H1 (cell line): ENCODE measurements around the gene P2RX2. TPM values are rescaled to one million over a fixed set of nuclear protein-coding genes. Genes with fewer than 3 reads are reported as not detected.

ENCODE experiments used
- CTCF ChIA-PET: fragments of 300-600 bp; sonication (Branson Sonifier 250); formaldehyde crosslinking; loops from one replicate; lab custom pipeline; 2021; ENCODE audit not compliant: partially characterized antibody; lab: Charles Lee
- POLR2A ChIA-PET: fragments of 300-600 bp; sonication (Branson Sonifier 250); formaldehyde crosslinking; loops from one replicate; lab custom pipeline; 2021; ENCODE audit warnings: inconsistent platforms; ENCODE audit not compliant: partially characterized antibody; lab: Charles Lee
- DNase-seq, 2 experiments: peaks; one replicate each; pipeline versions ENCODE4 v3.0.0 to v3.0.0-alpha.2; 2010 to 2022; ENCODE audit warnings: low spot score in 2 of 2, low read depth in 1 of 2, mixed read lengths in 1 of 2
- FAIRE-seq: peaks from 2 replicates; lab custom pipeline; 2011; peaks lifted over from hg19 to GRCh38; lab: Jason Lieb, UNC
- H2AFZ ChIP-seq: 2 replicates; pipeline ENCODE4 v1.8.1; 2012; ENCODE audit warnings: low read length, inconsistent platforms
- H2AK5ac ChIP-seq: 2 replicates; pipeline ENCODE4 v1.6.1; 2013; ENCODE audit warnings: low read depth, low read length
- H2BK120ac ChIP-seq: replicated peaks from 2 replicates; pipeline ENCODE3; 2013; ENCODE audit warnings: low read depth, low read length, inconsistent platforms
- H2BK12ac ChIP-seq: 2 replicates; pipeline ENCODE4 v1.6.1; 2013; ENCODE audit warnings: low read depth, low read length
- H2BK15ac ChIP-seq: 2 replicates; pipeline ENCODE4 v1.6.1; 2013; ENCODE audit warnings: low read length
- H2BK20ac ChIP-seq: 2 replicates; pipeline ENCODE4 v1.6.1; 2013; ENCODE audit warnings: low read length
- H2BK5ac ChIP-seq: 2 replicates; pipeline ENCODE4 v1.6.1; 2013; ENCODE audit warnings: low read depth, low read length
- H3K14ac ChIP-seq: 2 replicates; pipeline ENCODE4 v1.6.1; 2013; ENCODE audit warnings: inconsistent platforms; ENCODE audit not compliant: insufficient read length
- H3K18ac ChIP-seq: 2 replicates; pipeline ENCODE4 v1.6.1; 2013; ENCODE audit warnings: low read length; ENCODE audit errors: extremely low read depth
- H3K23ac ChIP-seq: 2 replicates; pipeline ENCODE4 v1.6.1; 2013; ENCODE audit warnings: inconsistent platforms; ENCODE audit not compliant: insufficient read length
- H3K23me2 ChIP-seq: 2 replicates; pipeline ENCODE4 v1.6.1; 2013; ENCODE audit warnings: low read depth, low read length
- H3K27ac ChIP-seq: 2 replicates; pipeline ENCODE4 v1.6.1; 2011; ENCODE audit warnings: low read depth, low read length, inconsistent platforms
- H3K27me3 ChIP-seq, 4 experiments: replicated peaks in 1 of 4; 1 replicate in 1 of 4; 2 replicates in 3 of 4; pipeline versions ENCODE4 v1.6.1 to v1.8.1; 2011 to 2013; ENCODE audit warnings: low read length in 3 of 4, mild to moderate bottlenecking in 3 of 4, inconsistent platforms in 2 of 4, mixed read lengths in 2 of 4, moderate library complexity in 1 of 4; ENCODE audit not compliant: control insufficient read depth in 3 of 4, insufficient read depth in 3 of 4; ENCODE audit errors: extremely low read depth in 1 of 4
- H3K36me3 ChIP-seq, 4 experiments: 2 replicates each; pipeline versions ENCODE4 v1.6.1 to v1.8.1; 2011 to 2013; ENCODE audit warnings: mild to moderate bottlenecking in 4 of 4, low read length in 3 of 4, moderate library complexity in 2 of 4, control low read depth in 1 of 4, inconsistent platforms in 1 of 4; ENCODE audit not compliant: insufficient read depth in 4 of 4, control insufficient read depth in 2 of 4
- H3K4ac ChIP-seq: replicated peaks from 2 replicates; pipeline ENCODE3; 2013; ENCODE audit warnings: low read length, low read depth, mixed read lengths, inconsistent platforms; ENCODE audit not compliant: insufficient read length
- H3K4me1 ChIP-seq, 4 experiments: replicated peaks in 1 of 4; 1 replicate in 1 of 4; 2 replicates in 3 of 4; pipeline versions ENCODE4 v1.6.1 to v1.8.1; 2011 to 2013; ENCODE audit warnings: low read length in 3 of 4, inconsistent platforms in 2 of 4, mixed read lengths in 1 of 4; ENCODE audit not compliant: insufficient read depth in 4 of 4, control insufficient read depth in 3 of 4
- H3K4me2 ChIP-seq, 2 experiments: 2 replicates each; pipeline versions ENCODE4 v1.6.1 to v1.8.1; 2011 to 2013; ENCODE audit warnings: low read depth in 2 of 2, low read length in 2 of 2, control low read depth in 1 of 2, inconsistent platforms in 1 of 2, mild to moderate bottlenecking in 1 of 2; ENCODE audit not compliant: insufficient read depth in 1 of 2
- H3K4me3 ChIP-seq, 4 experiments: fragments of 200-600, 300-600 bp in 1 of 4; sonication (generic), shearing (Covaris generic), sonication (Bioruptor Twin) in 1 of 4; 2 replicates each; pipeline versions ENCODE4 v1.5.1 to v1.8.1; 2011 to 2016; ENCODE audit warnings: low read length in 4 of 4, low read depth in 3 of 4, control low read depth in 2 of 4, inconsistent platforms in 2 of 4, mild to moderate bottlenecking in 2 of 4, mixed read lengths in 1 of 4, moderate library complexity in 1 of 4; ENCODE audit not compliant: insufficient read depth in 2 of 4; ENCODE audit errors: extremely low read depth in 1 of 4
- H3K56ac ChIP-seq: replicated peaks from 2 replicates; pipeline ENCODE3; 2013; ENCODE audit warnings: low read depth, mild to moderate bottlenecking, mixed read lengths, low read length, inconsistent platforms; ENCODE audit not compliant: insufficient read length
- H3K79me1 ChIP-seq: 2 replicates; pipeline ENCODE4 v1.6.1; 2013; ENCODE audit warnings: low read depth, low read length, control low read depth
- H3K79me2 ChIP-seq, 2 experiments: 2 replicates each; pipeline versions ENCODE4 v1.6.1 to v1.8.1; 2012 to 2013; ENCODE audit warnings: low read length in 2 of 2, mild to moderate bottlenecking in 2 of 2, inconsistent platforms in 1 of 2; ENCODE audit not compliant: insufficient read depth in 2 of 2, control insufficient read depth in 1 of 2
- H3K9ac ChIP-seq, 4 experiments: replicated peaks in 1 of 4; 1 replicate in 1 of 4; 2 replicates in 3 of 4; pipeline versions ENCODE4 v1.6.1 to v1.8.1; 2011 to 2013; ENCODE audit warnings: low read depth in 3 of 4, low read length in 3 of 4, control low read depth in 2 of 4, mild to moderate bottlenecking in 2 of 4, moderate library complexity in 2 of 4, inconsistent platforms in 1 of 4; ENCODE audit errors: extremely low read depth in 1 of 4
- H3K9me3 ChIP-seq, 2 experiments: 2 replicates each; pipeline versions ENCODE4 v1.6.1 to v1.8.1; 2012 to 2013; ENCODE audit warnings: mild to moderate bottlenecking in 2 of 2, moderate library complexity in 2 of 2, control low read depth in 1 of 2, inconsistent platforms in 1 of 2, low read depth in 1 of 2, low read length in 1 of 2, mixed read lengths in 1 of 2; ENCODE audit not compliant: insufficient read depth in 2 of 2
- H4K20me1 ChIP-seq, 2 experiments: replicated peaks in 1 of 2; 2 replicates each; pipeline versions ENCODE3 to v1.8.1; 2011 to 2013; ENCODE audit warnings: inconsistent platforms in 2 of 2, low read length in 2 of 2, mild to moderate bottlenecking in 1 of 2; ENCODE audit not compliant: insufficient read depth in 2 of 2, control insufficient read depth in 1 of 2
- H4K5ac ChIP-seq: 2 replicates; pipeline ENCODE4 v1.6.1; 2013; ENCODE audit warnings: low read length, low read depth, mixed read lengths, inconsistent platforms; ENCODE audit not compliant: insufficient read length
- H4K8ac ChIP-seq: 2 replicates; pipeline ENCODE4 v1.8.0; 2013; ENCODE audit warnings: mild to moderate bottlenecking, moderate library complexity, low read length, inconsistent platforms; ENCODE audit not compliant: insufficient read depth; ENCODE audit errors: extremely low read depth
- H4K91ac ChIP-seq: replicated peaks from 2 replicates; pipeline ENCODE3; 2013; ENCODE audit warnings: low read length, mixed read lengths, inconsistent platforms; ENCODE audit not compliant: insufficient read length
- HDAC2 ChIP-seq, 2 experiments: fragments of 300-600 bp in 1 of 2; sonication (generic) in 1 of 2; IDR thresholded peaks; 2 replicates each; pipeline ENCODE4 v1.6.1; 2011 to 2012; ENCODE audit warnings: low read depth in 2 of 2, low read length in 2 of 2, mild to moderate bottlenecking in 2 of 2, moderate library complexity in 2 of 2, borderline replicate concordance in 1 of 2, inconsistent platforms in 1 of 2
- MAFK ChIP-seq: IDR thresholded peaks from 2 replicates; pipeline ENCODE4 v1.6.1; 2012; ENCODE audit warnings: low read depth, mild to moderate bottlenecking, improper control_type of control experiment, low read length
- POLR2AphosphoS5 ChIP-seq: IDR thresholded peaks from 2 replicates; pipeline ENCODE4 v1.6.1; 2011; ENCODE audit warnings: low read depth, low read length
- POU5F1 ChIP-seq: IDR thresholded peaks from 2 replicates; pipeline ENCODE4 v1.6.1; 2011; ENCODE audit warnings: low read depth, mild to moderate bottlenecking, low read length, moderate library complexity
- RBBP5 ChIP-seq: IDR thresholded peaks from 2 replicates; pipeline ENCODE4 v1.7.1; 2012; ENCODE audit warnings: low read depth, mild to moderate bottlenecking, inconsistent platforms, low read length, moderate library complexity, borderline replicate concordance
- SP1 ChIP-seq: IDR thresholded peaks from 2 replicates; pipeline ENCODE4 v1.6.1; 2011; ENCODE audit warnings: low read depth, low read length
- ZNF274 ChIP-seq: IDR thresholded peaks from 2 replicates; pipeline ENCODE4 v1.7.0; 2012; ENCODE audit warnings: low read length, borderline replicate concordance; ENCODE audit errors: extremely low read depth
- WGBS, 2 experiments: shearing (Covaris generic) in 1 of 2; methylation state at CpG; one replicate each; pipeline versions ENCODE4 v1.1.6 to v1.1.7; 2013 to 2015; ENCODE audit warnings: low lambda C conversion rate in 2 of 2, mixed read lengths in 2 of 2, inconsistent platforms in 1 of 2, low coverage in 1 of 2, missing lambda C conversion rate in 1 of 2; ENCODE audit not compliant: insufficient replicate concordance in 2 of 2, insufficient coverage in 1 of 2, insufficient read length in 1 of 2; ENCODE audit errors: extremely low coverage in 1 of 2, missing lambda C conversion rate in 1 of 2; 5-methylcytosine and 5-hydroxymethylcytosine counted together
- polyA plus RNA-seq, 7 experiments: library from polyadenylated mRNA; depleted of rRNA in 3 of 7; stranded (reverse) in 5 of 7; unstranded in 2 of 7; fragments of >200 nt in 5 of 7; fragments of 200-250 nt in 2 of 7; gene quantifications; 1 replicate in 5 of 7; 2 replicates in 1 of 7; 4 replicates in 1 of 7; pipeline versions ENCODE4 v1.2.1 to v1.2.3, GENCODE V29; 2011 to 2013; ENCODE audit warnings: missing spikeins in 2 of 7, mixed read lengths in 2 of 7
- total RNA-seq: library from RNA; stranded (reverse); fragmentation: NEBNext Ultra II Directional; extraction: Animal tissue kit (Norgen Biotek cat#: 25700); gene quantifications from 2 replicates; pipeline ENCODE4 v1.2.1, GENCODE V29; 2021

The P2RX2 gene
- total and polyA plus RNA-seq, 2 of the 8 experiments (the other 6 are each of a cell fraction or from before 2014, with no cell fraction given): 0.84 to 2.2 TPM

GRCh38 chr12:132653567-132654290, 35.2 kb downstream of the P2RX2 start:
- no peak overlapping the region for H2BK15ac ChIP-seq
- no peak for TF ChIP-seq MAFK
- TF ChIP-seq POLR2AphosphoS5: no peak
- no peak for TF ChIP-seq POU5F1
- TF ChIP-seq HDAC2 (IDR thresholded peaks at IDR 0.05; ENCODE audit: borderline replicate concordance in 1 of 2, low read depth in 2 of 2, low read length in 2 of 2): no peak
- TF ChIP-seq ZNF274: no peak
- TF ChIP-seq RBBP5: no peak
- no peak for TF ChIP-seq SP1
- H4K8ac ChIP-seq: no peak overlapping the region
- H3K23ac ChIP-seq: no peak overlapping the region
- no peaks in the 10 kb centered on the region; a peak in 1 of 4 replicates for H3K79me2 ChIP-seq
- H3K27me3 ChIP-seq: no peaks in the 10 kb centered on the region
- WGBS, 2 experiments: 92% methylated on average over 7 of the region's 7 CpGs; no CpG with 5 or more reads in 1 of the 2 experiments
- no peak overlapping the region for H4K91ac ChIP-seq
- H3K4me1 ChIP-seq: 0 out of 7 replicates have a peak, but pooled peaks cover 0 to 3% (median 0%) of the 10 kb centered on the region in 4 experiments
- no peak overlapping the region for H3K4me2 ChIP-seq
- H3K9ac ChIP-seq: no peak overlapping the region
- H4K5ac ChIP-seq: no peak overlapping the region
- no peak overlapping the region for H2BK12ac ChIP-seq
- no peak overlapping the region for H3K14ac ChIP-seq
- H2BK5ac ChIP-seq: no peak overlapping the region
- H3K56ac ChIP-seq: no peak overlapping the region
- FAIRE-seq: no peak
- CTCF ChIA-PET: interaction anchor here (1.5 kb wide), 1 partner anchor 15 kb away, joined by 7 read pairs; no protein-coding TSS in a partner anchor
- peaks cover 3 to 10% of the 10 kb centered on the region in 2 experiments for H4K20me1 ChIP-seq
- H3K36me3 ChIP-seq: peaks cover 31 to 69% (median 56%) of the 10 kb centered on the region in 4 experiments
- no peak overlapping the region for H2BK20ac ChIP-seq
- no peaks in the 10 kb centered on the region; the same call in 1 of the 2 replicates for H3K23me2 ChIP-seq
- no peak overlapping the region for H2BK120ac ChIP-seq
- H3K79me1 ChIP-seq: no peaks in the 10 kb centered on the region
- no peak overlapping the region for H3K4me3 ChIP-seq
- DNase-seq: no peak
- no peak overlapping the region for H2AFZ ChIP-seq
- no peak overlapping the region for H2AK5ac ChIP-seq
- POLR2A ChIA-PET: interaction anchor here (1.8 kb wide), 1 partner anchor 21 kb away, joined by 6 read pairs; no protein-coding TSS in a partner anchor
- H3K4ac ChIP-seq: no peak overlapping the region
- H3K9me3 ChIP-seq: no peaks in the 10 kb centered on the region
- H3K27ac ChIP-seq: no peak overlapping the region
- H3K18ac ChIP-seq: no peak overlapping the region
